Measurements from ENCODE around the gene SLC5A2. TPM values are rescaled to one million over a fixed set of nuclear protein-coding genes. Genes with fewer than 3 reads are reported as not detected.

Gene SLC5A2
- total and polyA plus RNA-seq, 2 of the 13 experiments (the other 11 are each of a cell fraction or from before 2014, with no cell fraction given) = 0.24 to 0.97 TPM

- Histone ChIP-seq H2AFZ (ENCODE audit: low read length) (no peak overlapping the region), H4K20me1 (ENCODE audit: insufficient read depth, low read length) (no peaks in the 10 kb centered on the region), H3K27me3 (ENCODE audit: control insufficient read depth in 1 of 2, insufficient read depth in 2 of 2, low read length in 2 of 2) (no peaks in the 10 kb centered on the region; a peak in 1 of 5 replicates), H3K79me2 (ENCODE audit: insufficient read depth, low read length) (peaks cover 18% of the 10 kb centered on the region), H3K4me1 (ENCODE audit: insufficient read depth, low read length) (peaks cover 63% of the 10 kb centered on the region), H3K36me3 (replicated peaks in 1 of 2; ENCODE audit: control insufficient read depth in 1 of 2, insufficient read depth in 2 of 2, low read length in 2 of 2) (peaks cover 0 to 11% of the 10 kb centered on the region in 2 experiments; a peak in 2 of 5 replicates), H3K4me3 (replicated peaks in 1 of 3; ENCODE audit: insufficient read depth in 1 of 3, low read depth in 2 of 3, low read length in 3 of 3) (no peak overlapping the region), H3K9me3 (ENCODE audit: low read length) (no peaks in the 10 kb centered on the region), H3K9ac (ENCODE audit: insufficient read depth, low read depth, low read length) (no peak overlapping the region), H3K27ac (ENCODE audit: extremely low read length, insufficient read depth, low read length) (no peak overlapping the region), H3K4me2 (ENCODE audit: low read depth, low read length) (no peak overlapping the region)
- no TSS peak for BruUV-seq (replicated peaks)
- no peak for TF ChIP-seq MYC (CRISPR knock-in tag; IDR thresholded peaks at IDR 0.05; ENCODE audit: borderline replicate concordance)
- no peak for TF ChIP-seq MXI1 (IDR thresholded peaks at IDR 0.05; ENCODE audit: borderline replicate concordance, low read depth, low read length)
- no peak for TF ChIP-seq ZNF138 (CRISPR knock-in tag; IDR thresholded peaks at IDR 0.05; ENCODE audit: low read depth)
- no peak for TF ChIP-seq ELF3 (CRISPR knock-in tag; IDR thresholded peaks at IDR 0.05)
- no peak for TF ChIP-seq HHEX (CRISPR knock-in tag; IDR thresholded peaks at IDR 0.05)
- no peak for TF ChIP-seq TBP (CRISPR knock-in tag; IDR thresholded peaks at IDR 0.05)
- TF ChIP-seq ATF4 (CRISPR knock-in tag; IDR thresholded peaks at IDR 0.05) = no peak
- CTCF ChIA-PET (ENCODE audit: low intra/inter-chr PET ratio, low total read pairs) = no interaction called here
- intact Hi-C loops (cut with micrococcal nuclease; ENCODE audit: unreplicated experiment) (loop anchor here (5.0 kb wide), 1 partner anchor 367 kb away; the partner anchor contains the start of gene ZNF267), in situ Hi-C loops (cut with HindIII; ENCODE audit: extremely low pct_ligation_motif_present, low pct_unique_long_range_greater_than_20kb) (no loop called here)
- ATAC-seq = no peak
- POLR2A ChIA-PET = no interaction called here
- 99% methylated on average over 4 of the region's 4 CpGs for WGBS (ENCODE audit: low lambda C conversion rate)
- DNase-seq (ENCODE audit: low spot score) = no peak
- no peak for FAIRE-seq
These were observed 22.6 kb downstream of the SLC5A2 start for GRCh38 chr16:31505483-31505882.

- FAIRE-seq = no peak
- TF ChIP-seq ZSCAN9 (CRISPR knock-in tag; IDR thresholded peaks at IDR 0.05; ENCODE audit: borderline replicate concordance) (no peak), ZEB1 (IDR thresholded peaks at IDR 0.05; ENCODE audit: insufficient replicate concordance, low read depth) (no peak), ZSCAN20 (CRISPR knock-in tag; IDR thresholded peaks at IDR 0.05; ENCODE audit: borderline replicate concordance) (0 out of 2 replicates have a peak, but pooled peaks have one; percentile 1), KLF13 (CRISPR knock-in tag; IDR thresholded peaks at IDR 0.05) (no peak), ZNF124 (CRISPR knock-in tag; IDR thresholded peaks at IDR 0.05) (no peak), MAFF (IDR thresholded peaks at IDR 0.05; ENCODE audit: low read depth, low read length) (no peak), MYPOP (CRISPR knock-in tag; IDR thresholded peaks at IDR 0.05) (no peak), JARID2 (CRISPR knock-in tag; IDR thresholded peaks at IDR 0.05; ENCODE audit: insufficient replicate concordance) (no peak), TFE3 (CRISPR knock-in tag; IDR thresholded peaks at IDR 0.05) (no peak)
These were observed 24.6 kb downstream of the SLC5A2 start for GRCh38 chr16:31507617-31507928.

More at GRCh38 chr16:31507617-31507928, 24.6 kb downstream of the SLC5A2 start:
- no peak for DNase-seq (ENCODE audit: low spot score)
- 3% methylated on average over 12 of the region's 12 CpGs for WGBS (ENCODE audit: low lambda C conversion rate)
- peaks cover 18% of the 10 kb centered on the region for H3K79me2 ChIP-seq (ENCODE audit: insufficient read depth, low read length)
- in situ Hi-C loops (cut with HindIII; ENCODE audit: extremely low pct_ligation_motif_present, low pct_unique_long_range_greater_than_20kb) = no loop called here
- peaks cover 47% of the 10 kb centered on the region for H3K4me1 ChIP-seq (ENCODE audit: insufficient read depth, low read length)
- peak overlapping the region; percentile 90 to 98 (median 90) for H3K4me3 ChIP-seq (replicated peaks in 1 of 3; ENCODE audit: insufficient read depth in 1 of 3, low read depth in 2 of 3, low read length in 3 of 3)
- peak overlapping the region; percentile 89 for H3K4me2 ChIP-seq (ENCODE audit: low read depth, low read length)
- no TSS peak for BruUV-seq (replicated peaks)
- POLR2A ChIA-PET = interaction anchor here (0.6 to 3.1 kb wide), 17 partner anchors 10 to 434 kb away, joined by 3 to 40 read pairs (median 6); partner anchors contain the start of genes ARMC5, KAT8, SLC5A2 and ZNF267
- intact Hi-C loops (cut with micrococcal nuclease; ENCODE audit: unreplicated experiment) = loop anchor here (5.0 kb wide), 1 partner anchor 365 kb away; the partner anchor contains the start of gene ZNF267
- no peak; the same call in 1 of the 3 replicates for ATAC-seq
- CTCF ChIA-PET (ENCODE audit: low intra/inter-chr PET ratio, low total read pairs) = no interaction called here
- peak overlapping the region; percentile 89 for H3K27ac ChIP-seq (ENCODE audit: extremely low read length, insufficient read depth, low read length)
- peaks cover 0 to 6% of the 10 kb centered on the region in 2 experiments; a peak in 1 of 5 replicates for H3K27me3 ChIP-seq (ENCODE audit: control insufficient read depth in 1 of 2, insufficient read depth in 2 of 2, low read length in 2 of 2)
- H4K20me1 ChIP-seq (ENCODE audit: insufficient read depth, low read length) = no peaks in the 10 kb centered on the region
- peaks cover 0 to 9% of the 10 kb centered on the region in 2 experiments; a peak in 2 of 5 replicates for H3K36me3 ChIP-seq (replicated peaks in 1 of 2; ENCODE audit: control insufficient read depth in 1 of 2, insufficient read depth in 2 of 2, low read length in 2 of 2)
- H2AFZ ChIP-seq (ENCODE audit: low read length) = no peak overlapping the region
- no peaks in the 10 kb centered on the region for H3K9me3 ChIP-seq (ENCODE audit: low read length)
- H3K9ac ChIP-seq (ENCODE audit: insufficient read depth, low read depth, low read length) = peak overlapping the region; percentile 98
